ENCODE measurements around the gene GAS1. TPM values are rescaled to one million over a fixed set of nuclear protein-coding genes. Genes with fewer than 3 reads are reported as not detected.

GAS1 gene
- total and polyA plus RNA-seq, 2 experiments from 2014 or later, result 10.7 to 36.0 TPM

- H2AFZ ChIP-seq, result no peak overlapping the region
- whole genome bisulfite sequencing, 2 experiments (ENCODE audit: low coverage in 1 of 2, low lambda C conversion rate in 2 of 2, missing lambda C conversion rate in 2 of 2), result 93 to 94% methylated on average over 2 of the region's 2 CpGs
- H3F3A ChIP-seq (ENCODE audit: insufficient read depth), result no peaks in the 10 kb centered on the region
- no peaks in the 10 kb centered on the region for H3K9me3 ChIP-seq (ENCODE audit: low read depth)
- no peak for DNase-seq
- H3K4me1 ChIP-seq (ENCODE audit: insufficient read depth), result no peaks in the 10 kb centered on the region
- H3K4me2 ChIP-seq (ENCODE audit: unreplicated experiment), result no peak overlapping the region
- H3K36me3 ChIP-seq (ENCODE audit: low read depth), result no peaks in the 10 kb centered on the region
- no peaks in the 10 kb centered on the region for H3K9me2 ChIP-seq (ENCODE audit: insufficient read depth)
- in situ Hi-C loops (cut with MboI), result no loop called here
- no peaks in the 10 kb centered on the region for H3K79me2 ChIP-seq (ENCODE audit: insufficient read depth)
- no peaks in the 10 kb centered on the region for H4K20me1 ChIP-seq (ENCODE audit: insufficient read depth)
- H3K27ac ChIP-seq, result no peak overlapping the region
- H3K9ac ChIP-seq, result no peak overlapping the region
- no peaks in the 10 kb centered on the region for H3K27me3 ChIP-seq (replicated peaks; ENCODE audit: insufficient read depth)
- H3K4me3 ChIP-seq, result no peak overlapping the region
- TF ChIP-seq EZH2 (IDR thresholded peaks at IDR 0.05; ENCODE audit: insufficient read depth, poor library complexity, severe bottlenecking) (no peak), EZH2phosphoT487 (IDR thresholded peaks at IDR 0.05; ENCODE audit: insufficient read depth, low read depth) (no peak)
These were observed 43.0 kb upstream of the GAS1 start for GRCh38 chr9:86990290-86990689.

GRCh38 chr9:86987900-86988299 lies 40.6 kb upstream of the GAS1 start:
- Histone ChIP-seq H3K9me3 (ENCODE audit: low read depth) (no peaks in the 10 kb centered on the region), H3K27me3 (replicated peaks; ENCODE audit: insufficient read depth) (no peaks in the 10 kb centered on the region), H3K4me1 (ENCODE audit: insufficient read depth) (peaks cover 14% of the 10 kb centered on the region), H3K36me3 (ENCODE audit: low read depth) (no peaks in the 10 kb centered on the region), H4K20me1 (ENCODE audit: insufficient read depth) (no peaks in the 10 kb centered on the region), H3K4me2 (ENCODE audit: unreplicated experiment) (no peak overlapping the region), H3K9ac (no peak overlapping the region), H3K79me2 (ENCODE audit: insufficient read depth) (no peaks in the 10 kb centered on the region), H3K4me3 (no peak overlapping the region), H2AFZ (no peak overlapping the region), H3F3A (ENCODE audit: insufficient read depth) (peaks cover 12% of the 10 kb centered on the region), H3K27ac (no peak overlapping the region), H3K9me2 (ENCODE audit: insufficient read depth) (no peaks in the 10 kb centered on the region)
- WGBS, 2 experiments (ENCODE audit: low coverage in 1 of 2, low lambda C conversion rate in 2 of 2, missing lambda C conversion rate in 2 of 2), result 72 to 81% methylated on average over 2 of the region's 2 CpGs
- no peak for DNase-seq
- TF ChIP-seq EZH2 (IDR thresholded peaks at IDR 0.05; ENCODE audit: insufficient read depth, poor library complexity, severe bottlenecking) (no peak), EZH2phosphoT487 (IDR thresholded peaks at IDR 0.05; ENCODE audit: insufficient read depth, low read depth) (no peak)
- in situ Hi-C loops (cut with MboI), result no loop called here

DNA sequence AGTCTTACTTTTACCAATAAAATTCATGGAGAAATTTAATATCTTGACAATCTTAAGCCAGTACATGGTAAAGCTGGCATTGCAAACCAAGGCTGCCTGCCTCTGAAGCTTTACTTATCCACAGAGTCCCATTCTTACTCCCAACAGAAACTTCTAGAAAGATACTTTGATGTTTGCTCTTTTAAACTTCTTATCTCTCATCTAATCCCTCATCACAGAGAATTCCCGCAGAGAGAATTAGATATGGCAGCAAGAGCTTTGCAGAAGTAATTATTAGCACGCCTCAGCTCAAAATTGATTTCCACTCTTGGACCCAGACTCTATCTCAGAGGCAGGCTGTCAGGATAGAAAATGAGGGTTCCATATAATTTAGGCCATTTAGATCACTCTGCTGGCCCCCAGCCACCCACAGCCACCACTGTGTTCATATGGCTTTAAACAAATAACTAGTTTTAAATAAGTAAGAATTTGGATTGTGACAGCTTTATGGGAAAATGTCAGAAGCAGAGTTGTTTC lies 37.9 kb upstream of the GAS1 start:
- H2AFZ ChIP-seq, result no peak overlapping the region
- no peaks in the 10 kb centered on the region for H3K79me2 ChIP-seq (ENCODE audit: insufficient read depth)
- H3K9me2 ChIP-seq (ENCODE audit: insufficient read depth), result no peaks in the 10 kb centered on the region
- no peak overlapping the region for H3K4me2 ChIP-seq (ENCODE audit: unreplicated experiment)
- 92 to 95% methylated on average over 2 of the region's 2 CpGs for WGBS, 2 experiments (ENCODE audit: low coverage in 1 of 2, low lambda C conversion rate in 2 of 2, missing lambda C conversion rate in 2 of 2)
- no peak overlapping the region for H3K27ac ChIP-seq
- H3K27me3 ChIP-seq (replicated peaks; ENCODE audit: insufficient read depth), result no peaks in the 10 kb centered on the region
- H3K4me3 ChIP-seq, result no peak overlapping the region
- TF ChIP-seq EZH2phosphoT487 (IDR thresholded peaks at IDR 0.05; ENCODE audit: insufficient read depth, low read depth), result no peak
- no peak for TF ChIP-seq EZH2 (IDR thresholded peaks at IDR 0.05; ENCODE audit: insufficient read depth, poor library complexity, severe bottlenecking)
- H3K9ac ChIP-seq, result no peak overlapping the region
- peaks cover 24% of the 10 kb centered on the region for H3F3A ChIP-seq (ENCODE audit: insufficient read depth)
- no peaks in the 10 kb centered on the region for H3K36me3 ChIP-seq (ENCODE audit: low read depth)
- H3K9me3 ChIP-seq (ENCODE audit: low read depth), result no peaks in the 10 kb centered on the region
- no peaks in the 10 kb centered on the region for H4K20me1 ChIP-seq (ENCODE audit: insufficient read depth)
- peaks cover 16% of the 10 kb centered on the region for H3K4me1 ChIP-seq (ENCODE audit: insufficient read depth)
- DNase-seq, result no peak
- in situ Hi-C loops (cut with MboI), result no loop called here

- Histone ChIP-seq H3K4me2 (ENCODE audit: unreplicated experiment) (peak overlapping the region; percentile 35), H3K27ac (peak overlapping the region; percentile 68), H3K4me1 (ENCODE audit: insufficient read depth) (peaks cover 22% of the 10 kb centered on the region), H4K20me1 (ENCODE audit: insufficient read depth) (no peaks in the 10 kb centered on the region), H3K36me3 (ENCODE audit: low read depth) (no peaks in the 10 kb centered on the region), H3K9me3 (ENCODE audit: low read depth) (no peaks in the 10 kb centered on the region), H3K4me3 (0 out of 2 replicates have a peak overlapping the region, but pooled peaks have one; percentile 14), H3K79me2 (ENCODE audit: insufficient read depth) (no peaks in the 10 kb centered on the region), H3K9ac (peak overlapping the region; percentile 12; the same call in 1 of the 2 replicates), H2AFZ (no peak overlapping the region), H3K27me3 (replicated peaks; ENCODE audit: insufficient read depth) (no peaks in the 10 kb centered on the region), H3F3A (ENCODE audit: insufficient read depth) (peaks cover 24% of the 10 kb centered on the region), H3K9me2 (ENCODE audit: insufficient read depth) (no peaks in the 10 kb centered on the region)
- TF ChIP-seq EZH2 (IDR thresholded peaks at IDR 0.05; ENCODE audit: insufficient read depth, poor library complexity, severe bottlenecking) (no peak), EZH2phosphoT487 (IDR thresholded peaks at IDR 0.05; ENCODE audit: insufficient read depth, low read depth) (no peak)
- DNase-seq, result peak; percentile 87
- WGBS, 2 experiments (ENCODE audit: low coverage in 1 of 2, low lambda C conversion rate in 2 of 2, missing lambda C conversion rate in 2 of 2), result 54 to 60% methylated on average over 11 of the region's 11 CpGs
- in situ Hi-C loops (cut with MboI), result no loop called here
These were observed 36.4 kb upstream of the GAS1 start for GRCh38 chr9:86983620-86984259.
